ENCODE data around the gene PRDM7. TPM values are rescaled to one million over a fixed set of nuclear protein-coding genes. Genes with fewer than 3 reads are reported as not detected.

PRDM7 gene
- polyA plus RNA-seq, 1 donor from 2014 or later: not detected

DNA sequence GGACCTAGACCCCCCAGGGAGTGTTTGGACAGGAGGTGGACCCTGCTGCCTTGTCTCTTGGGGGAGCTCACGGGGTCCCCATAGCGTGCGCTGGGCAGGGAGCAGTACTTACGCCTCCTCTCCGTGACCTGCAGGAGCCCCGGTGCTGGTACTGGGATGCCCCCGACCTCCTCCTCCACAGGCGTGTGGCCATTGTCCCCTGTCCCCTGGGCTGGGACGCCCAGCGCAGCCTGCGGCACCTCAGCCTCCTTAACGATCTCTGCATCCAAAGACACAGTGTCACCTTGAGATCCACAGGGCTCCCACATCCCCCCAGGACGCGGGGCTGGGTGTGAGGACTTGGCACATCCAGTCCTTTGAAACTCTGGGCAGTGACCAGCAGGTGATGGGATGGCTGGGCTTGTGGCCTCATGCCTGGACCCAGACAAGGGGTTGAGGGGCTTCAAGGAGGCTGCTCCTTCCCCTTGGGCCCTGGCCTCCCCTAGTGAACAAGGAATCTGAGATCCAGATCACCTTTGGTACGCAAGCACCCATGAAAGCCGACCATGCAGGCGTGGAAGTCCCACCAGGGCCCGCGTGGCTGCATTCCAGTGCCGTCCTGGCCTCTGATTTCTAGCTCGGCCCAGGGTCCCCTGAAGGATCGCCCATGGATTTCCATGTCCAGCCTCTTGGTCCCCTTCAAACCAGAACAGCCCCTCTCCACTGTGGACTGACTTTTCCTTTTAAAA, 67.8 kb downstream of the PRDM7 start:
- H2AFZ ChIP-seq (ENCODE audit: low read depth, low read length): no peak overlapping the region
- no peak overlapping the region for H3K27ac ChIP-seq (ENCODE audit: low read length)
- no peak for TF ChIP-seq POLR2AphosphoS5 (IDR thresholded peaks at IDR 0.05)
- TF ChIP-seq RAD21 (conservative IDR thresholded peaks at IDR 0.05): no peak
- no peak for TF ChIP-seq TAF1 (IDR thresholded peaks at IDR 0.05; ENCODE audit: low read depth)
- TF ChIP-seq MXI1 (conservative IDR thresholded peaks at IDR 0.05; ENCODE audit: poor library complexity, severe bottlenecking): no peak
- no peak for TF ChIP-seq SMC3 (conservative IDR thresholded peaks at IDR 0.05; ENCODE audit: poor library complexity)
- TF ChIP-seq, protein P1, sequence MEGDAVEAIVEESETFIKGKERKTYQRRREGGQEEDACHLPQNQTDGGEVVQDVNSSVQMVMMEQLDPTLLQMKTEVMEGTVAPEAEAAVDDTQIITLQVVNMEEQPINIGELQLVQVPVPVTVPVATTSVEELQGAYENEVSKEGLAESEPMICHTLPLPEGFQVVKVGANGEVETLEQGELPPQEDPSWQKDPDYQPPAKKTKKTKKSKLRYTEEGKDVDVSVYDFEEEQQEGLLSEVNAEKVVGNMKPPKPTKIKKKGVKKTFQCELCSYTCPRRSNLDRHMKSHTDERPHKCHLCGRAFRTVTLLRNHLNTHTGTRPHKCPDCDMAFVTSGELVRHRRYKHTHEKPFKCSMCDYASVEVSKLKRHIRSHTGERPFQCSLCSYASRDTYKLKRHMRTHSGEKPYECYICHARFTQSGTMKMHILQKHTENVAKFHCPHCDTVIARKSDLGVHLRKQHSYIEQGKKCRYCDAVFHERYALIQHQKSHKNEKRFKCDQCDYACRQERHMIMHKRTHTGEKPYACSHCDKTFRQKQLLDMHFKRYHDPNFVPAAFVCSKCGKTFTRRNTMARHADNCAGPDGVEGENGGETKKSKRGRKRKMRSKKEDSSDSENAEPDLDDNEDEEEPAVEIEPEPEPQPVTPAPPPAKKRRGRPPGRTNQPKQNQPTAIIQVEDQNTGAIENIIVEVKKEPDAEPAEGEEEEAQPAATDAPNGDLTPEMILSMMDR (IDR thresholded peaks at IDR 0.05; ENCODE audit: poor library complexity, severe bottlenecking): no peak
- TF ChIP-seq, protein P2, sequence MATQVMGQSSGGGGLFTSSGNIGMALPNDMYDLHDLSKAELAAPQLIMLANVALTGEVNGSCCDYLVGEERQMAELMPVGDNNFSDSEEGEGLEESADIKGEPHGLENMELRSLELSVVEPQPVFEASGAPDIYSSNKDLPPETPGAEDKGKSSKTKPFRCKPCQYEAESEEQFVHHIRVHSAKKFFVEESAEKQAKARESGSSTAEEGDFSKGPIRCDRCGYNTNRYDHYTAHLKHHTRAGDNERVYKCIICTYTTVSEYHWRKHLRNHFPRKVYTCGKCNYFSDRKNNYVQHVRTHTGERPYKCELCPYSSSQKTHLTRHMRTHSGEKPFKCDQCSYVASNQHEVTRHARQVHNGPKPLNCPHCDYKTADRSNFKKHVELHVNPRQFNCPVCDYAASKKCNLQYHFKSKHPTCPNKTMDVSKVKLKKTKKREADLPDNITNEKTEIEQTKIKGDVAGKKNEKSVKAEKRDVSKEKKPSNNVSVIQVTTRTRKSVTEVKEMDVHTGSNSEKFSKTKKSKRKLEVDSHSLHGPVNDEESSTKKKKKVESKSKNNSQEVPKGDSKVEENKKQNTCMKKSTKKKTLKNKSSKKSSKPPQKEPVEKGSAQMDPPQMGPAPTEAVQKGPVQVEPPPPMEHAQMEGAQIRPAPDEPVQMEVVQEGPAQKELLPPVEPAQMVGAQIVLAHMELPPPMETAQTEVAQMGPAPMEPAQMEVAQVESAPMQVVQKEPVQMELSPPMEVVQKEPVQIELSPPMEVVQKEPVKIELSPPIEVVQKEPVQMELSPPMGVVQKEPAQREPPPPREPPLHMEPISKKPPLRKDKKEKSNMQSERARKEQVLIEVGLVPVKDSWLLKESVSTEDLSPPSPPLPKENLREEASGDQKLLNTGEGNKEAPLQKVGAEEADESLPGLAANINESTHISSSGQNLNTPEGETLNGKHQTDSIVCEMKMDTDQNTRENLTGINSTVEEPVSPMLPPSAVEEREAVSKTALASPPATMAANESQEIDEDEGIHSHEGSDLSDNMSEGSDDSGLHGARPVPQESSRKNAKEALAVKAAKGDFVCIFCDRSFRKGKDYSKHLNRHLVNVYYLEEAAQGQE (IDR thresholded peaks at IDR 0.05; ENCODE audit: borderline replicate concordance): no peak
- no peak for TF ChIP-seq EZH2 (IDR thresholded peaks at IDR 0.05; ENCODE audit: borderline replicate concordance, insufficient read depth, low read length, poor library complexity, severe bottlenecking)
- no peak for TF ChIP-seq EP300 (conservative IDR thresholded peaks at IDR 0.05; ENCODE audit: poor library complexity, severe bottlenecking)
- no peaks in the 10 kb centered on the region for H3K79me2 ChIP-seq (replicated peaks; ENCODE audit: insufficient read depth, low read length)
- H3F3A ChIP-seq (ENCODE audit: insufficient read depth, low read length, poor library complexity, severe bottlenecking): no peaks in the 10 kb centered on the region
- no peaks in the 10 kb centered on the region for H3K36me3 ChIP-seq (ENCODE audit: insufficient read depth, low read length)
- H3K9me2 ChIP-seq (ENCODE audit: insufficient read depth, low read length): no peaks in the 10 kb centered on the region
- H4K20me1 ChIP-seq (ENCODE audit: insufficient read depth): no peaks in the 10 kb centered on the region
- no peak overlapping the region for H3K4me2 ChIP-seq (ENCODE audit: low read length)
- no peak overlapping the region for H3K4me3 ChIP-seq (ENCODE audit: low read length)
- no peak overlapping the region for H3K9ac ChIP-seq (ENCODE audit: low read length)
- no peaks in the 10 kb centered on the region for H3K27me3 ChIP-seq (ENCODE audit: insufficient read depth, low read depth, low read length)
- no peaks in the 10 kb centered on the region for H3K9me3 ChIP-seq (ENCODE audit: low read length)

DNA sequence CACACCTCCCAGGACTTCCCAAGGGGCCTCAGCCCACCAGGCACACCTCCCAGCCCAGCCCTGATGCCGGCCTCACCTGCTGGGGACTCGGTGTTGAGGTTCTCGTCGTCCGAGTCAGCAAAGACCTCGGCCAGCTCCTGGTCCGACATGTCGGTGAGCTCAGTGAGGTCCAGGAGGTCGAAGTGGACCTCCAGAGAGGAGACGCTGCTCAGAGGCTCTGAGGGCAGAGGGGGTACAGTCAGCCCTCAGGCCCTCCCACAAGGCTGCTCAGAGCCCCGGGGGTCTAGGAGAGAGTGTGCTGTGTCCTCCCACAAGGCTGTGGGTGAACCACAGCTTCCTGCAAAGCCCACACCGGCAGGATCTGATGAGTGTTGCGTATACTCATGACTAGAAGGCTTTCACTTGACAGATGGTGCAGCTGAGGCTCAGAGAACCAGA, 68.4 kb downstream of the PRDM7 start:
- no peaks in the 10 kb centered on the region for H3K9me2 ChIP-seq (ENCODE audit: insufficient read depth, low read length)
- H3F3A ChIP-seq (ENCODE audit: insufficient read depth, low read length, poor library complexity, severe bottlenecking): no peaks in the 10 kb centered on the region
- TF ChIP-seq MXI1 (conservative IDR thresholded peaks at IDR 0.05; ENCODE audit: poor library complexity, severe bottlenecking): no peak
- no peak for TF ChIP-seq RAD21 (conservative IDR thresholded peaks at IDR 0.05)
- TF ChIP-seq, protein P2 (IDR thresholded peaks at IDR 0.05; ENCODE audit: borderline replicate concordance): no peak
- no peak for TF ChIP-seq SMC3 (conservative IDR thresholded peaks at IDR 0.05; ENCODE audit: poor library complexity)
- no peak for TF ChIP-seq TAF1 (IDR thresholded peaks at IDR 0.05; ENCODE audit: low read depth)
- TF ChIP-seq EZH2 (IDR thresholded peaks at IDR 0.05; ENCODE audit: borderline replicate concordance, insufficient read depth, low read length, poor library complexity, severe bottlenecking): no peak
- TF ChIP-seq POLR2AphosphoS5 (IDR thresholded peaks at IDR 0.05): no peak
- TF ChIP-seq EP300 (conservative IDR thresholded peaks at IDR 0.05; ENCODE audit: poor library complexity, severe bottlenecking): no peak
- TF ChIP-seq, protein P1 (IDR thresholded peaks at IDR 0.05; ENCODE audit: poor library complexity, severe bottlenecking): no peak
- H2AFZ ChIP-seq (ENCODE audit: low read depth, low read length): no peak overlapping the region
- H3K27me3 ChIP-seq (ENCODE audit: insufficient read depth, low read depth, low read length): no peaks in the 10 kb centered on the region
- H3K4me3 ChIP-seq (ENCODE audit: low read length): no peak overlapping the region
- no peaks in the 10 kb centered on the region for H4K20me1 ChIP-seq (ENCODE audit: insufficient read depth)
- no peaks in the 10 kb centered on the region for H3K79me2 ChIP-seq (replicated peaks; ENCODE audit: insufficient read depth, low read length)
- no peak overlapping the region for H3K9ac ChIP-seq (ENCODE audit: low read length)
- no peak overlapping the region for H3K27ac ChIP-seq (ENCODE audit: low read length)
- H3K36me3 ChIP-seq (ENCODE audit: insufficient read depth, low read length): no peaks in the 10 kb centered on the region
- H3K9me3 ChIP-seq (ENCODE audit: low read length): no peaks in the 10 kb centered on the region
- no peak overlapping the region for H3K4me2 ChIP-seq (ENCODE audit: low read length)

Data from neural cell (in vitro differentiated cells).